C4-2B (cell line): ENCODE measurements around the gene LNPEP.

Experiments
- CTCF ChIP-seq: fragments of 450-650 bp; conservative IDR thresholded peaks from 2 replicates; pipeline ENCODE4 v1.5.1; 2017; ENCODE audit warnings: mild to moderate bottlenecking
- ZFX ChIP-seq: fragments of 450-650 bp; IDR thresholded peaks from 2 replicates; pipeline ENCODE4 v1.6.1; 2017

GRCh38 chr5:97021416-97021815, 85.5 kb downstream of the LNPEP start:
- TF ChIP-seq CTCF, result no peak
- no peak for TF ChIP-seq ZFX
